Measurements from ENCODE around the gene CDT1. TPM values are rescaled to one million over a fixed set of nuclear protein-coding genes. Genes with fewer than 3 reads are reported as not detected.

The CDT1 gene
- total RNA-seq, 1 experiment from 2014 or later: 154 TPM

- TF ChIP-seq TEAD4 (CRISPR knock-in tag; IDR thresholded peaks at IDR 0.05): no peak
- no peak for TF ChIP-seq RORB (CRISPR knock-in tag; IDR thresholded peaks at IDR 0.05)
- TF ChIP-seq HMGA2 (CRISPR knock-in tag; IDR thresholded peaks at IDR 0.05): no peak
Measured at GRCh38 chr16:88793251-88793954, 10.2 kb upstream of the CDT1 start (continued).

GRCh38 chr16:88796278-88796677, 7.3 kb upstream of the CDT1 start:
- Mint-ChIP-seq H3K27ac (no peak overlapping the region), H3K36me3 (no peaks in the 10 kb centered on the region), H3K27me3 (ENCODE audit: low read depth) (no peaks in the 10 kb centered on the region), H3K4me3 (no peak overlapping the region), H3K9me3 (no peaks in the 10 kb centered on the region), H3K4me1 (peaks cover 13% of the 10 kb centered on the region; the same call in 1 of the 2 replicates)
- ChIA-PET POLR2A (no interaction called here), CTCF (interaction anchor here (0.9 to 2.6 kb wide), 2 partner anchors 32 to 59 kb away, joined by 4 to 13 read pairs; no protein-coding TSS in a partner anchor)
- DNase-seq (ENCODE audit: low spot score) (no peak), ATAC-seq (no peak)
- no peak for TF ChIP-seq TEAD1 (CRISPR knock-in tag; IDR thresholded peaks at IDR 0.05)
- no peak for TF ChIP-seq OVOL2 (CRISPR knock-in tag; IDR thresholded peaks at IDR 0.05; ENCODE audit: borderline replicate concordance)
- TF ChIP-seq ZNF121 (CRISPR knock-in tag; IDR thresholded peaks at IDR 0.05): no peak
- TF ChIP-seq CTCF (IDR thresholded peaks at IDR 0.05): no peak
- TF ChIP-seq SOX15 (CRISPR knock-in tag; IDR thresholded peaks at IDR 0.05): no peak
- no peak for TF ChIP-seq KAT7 (CRISPR knock-in tag; IDR thresholded peaks at IDR 0.05; ENCODE audit: borderline replicate concordance)
- TF ChIP-seq ATF2 (CRISPR knock-in tag; IDR thresholded peaks at IDR 0.05; ENCODE audit: borderline replicate concordance, low read depth): no peak
- no peak for TF ChIP-seq ZNF138 (CRISPR knock-in tag; conservative IDR thresholded peaks at IDR 0.05)
- TF ChIP-seq NFATC4 (CRISPR knock-in tag; IDR thresholded peaks at IDR 0.05): no peak
- TF ChIP-seq, protein P1, sequence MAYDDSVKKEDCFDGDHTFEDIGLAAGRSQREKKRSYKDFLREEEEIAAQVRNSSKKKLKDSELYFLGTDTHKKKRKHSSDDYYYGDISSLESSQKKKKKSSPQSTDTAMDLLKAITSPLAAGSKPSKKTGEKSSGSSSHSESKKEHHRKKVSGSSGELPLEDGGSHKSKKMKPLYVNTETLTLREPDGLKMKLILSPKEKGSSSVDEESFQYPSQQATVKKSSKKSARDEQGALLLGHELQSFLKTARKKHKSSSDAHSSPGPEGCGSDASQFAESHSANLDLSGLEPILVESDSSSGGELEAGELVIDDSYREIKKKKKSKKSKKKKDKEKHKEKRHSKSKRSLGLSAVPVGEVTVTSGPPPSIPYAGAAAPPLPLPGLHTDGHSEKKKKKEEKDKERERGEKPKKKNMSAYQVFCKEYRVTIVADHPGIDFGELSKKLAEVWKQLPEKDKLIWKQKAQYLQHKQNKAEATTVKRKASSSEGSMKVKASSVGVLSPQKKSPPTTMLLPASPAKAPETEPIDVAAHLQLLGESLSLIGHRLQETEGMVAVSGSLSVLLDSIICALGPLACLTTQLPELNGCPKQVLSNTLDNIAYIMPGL (CRISPR knock-in tag; IDR thresholded peaks at IDR 0.05): no peak
- TF ChIP-seq, protein P2, sequence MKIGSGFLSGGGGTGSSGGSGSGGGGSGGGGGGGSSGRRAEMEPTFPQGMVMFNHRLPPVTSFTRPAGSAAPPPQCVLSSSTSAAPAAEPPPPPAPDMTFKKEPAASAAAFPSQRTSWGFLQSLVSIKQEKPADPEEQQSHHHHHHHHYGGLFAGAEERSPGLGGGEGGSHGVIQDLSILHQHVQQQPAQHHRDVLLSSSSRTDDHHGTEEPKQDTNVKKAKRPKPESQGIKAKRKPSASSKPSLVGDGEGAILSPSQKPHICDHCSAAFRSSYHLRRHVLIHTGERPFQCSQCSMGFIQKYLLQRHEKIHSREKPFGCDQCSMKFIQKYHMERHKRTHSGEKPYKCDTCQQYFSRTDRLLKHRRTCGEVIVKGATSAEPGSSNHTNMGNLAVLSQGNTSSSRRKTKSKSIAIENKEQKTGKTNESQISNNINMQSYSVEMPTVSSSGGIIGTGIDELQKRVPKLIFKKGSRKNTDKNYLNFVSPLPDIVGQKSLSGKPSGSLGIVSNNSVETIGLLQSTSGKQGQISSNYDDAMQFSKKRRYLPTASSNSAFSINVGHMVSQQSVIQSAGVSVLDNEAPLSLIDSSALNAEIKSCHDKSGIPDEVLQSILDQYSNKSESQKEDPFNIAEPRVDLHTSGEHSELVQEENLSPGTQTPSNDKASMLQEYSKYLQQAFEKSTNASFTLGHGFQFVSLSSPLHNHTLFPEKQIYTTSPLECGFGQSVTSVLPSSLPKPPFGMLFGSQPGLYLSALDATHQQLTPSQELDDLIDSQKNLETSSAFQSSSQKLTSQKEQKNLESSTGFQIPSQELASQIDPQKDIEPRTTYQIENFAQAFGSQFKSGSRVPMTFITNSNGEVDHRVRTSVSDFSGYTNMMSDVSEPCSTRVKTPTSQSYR (CRISPR knock-in tag; IDR thresholded peaks at IDR 0.05): no peak
- TF ChIP-seq PRRX2 (CRISPR knock-in tag; IDR thresholded peaks at IDR 0.05): no peak
- TF ChIP-seq CBFB (CRISPR knock-in tag; IDR thresholded peaks at IDR 0.05; ENCODE audit: low read depth): no peak
- no peak for TF ChIP-seq GRHL2 (CRISPR knock-in tag; IDR thresholded peaks at IDR 0.05; ENCODE audit: insufficient replicate concordance, severe bottlenecking)
- TF ChIP-seq, protein P3, sequence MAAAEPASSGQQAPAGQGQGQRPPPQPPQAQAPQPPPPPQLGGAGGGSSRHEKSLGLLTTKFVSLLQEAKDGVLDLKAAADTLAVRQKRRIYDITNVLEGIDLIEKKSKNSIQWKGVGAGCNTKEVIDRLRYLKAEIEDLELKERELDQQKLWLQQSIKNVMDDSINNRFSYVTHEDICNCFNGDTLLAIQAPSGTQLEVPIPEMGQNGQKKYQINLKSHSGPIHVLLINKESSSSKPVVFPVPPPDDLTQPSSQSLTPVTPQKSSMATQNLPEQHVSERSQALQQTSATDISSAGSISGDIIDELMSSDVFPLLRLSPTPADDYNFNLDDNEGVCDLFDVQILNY (CRISPR knock-in tag; IDR thresholded peaks at IDR 0.05): no peak
- no peak for TF ChIP-seq FOXJ3 (CRISPR knock-in tag; IDR thresholded peaks at IDR 0.05; ENCODE audit: borderline replicate concordance)
- no peak for TF ChIP-seq ETV6 (CRISPR knock-in tag; IDR thresholded peaks at IDR 0.05)
- TF ChIP-seq, protein P4, sequence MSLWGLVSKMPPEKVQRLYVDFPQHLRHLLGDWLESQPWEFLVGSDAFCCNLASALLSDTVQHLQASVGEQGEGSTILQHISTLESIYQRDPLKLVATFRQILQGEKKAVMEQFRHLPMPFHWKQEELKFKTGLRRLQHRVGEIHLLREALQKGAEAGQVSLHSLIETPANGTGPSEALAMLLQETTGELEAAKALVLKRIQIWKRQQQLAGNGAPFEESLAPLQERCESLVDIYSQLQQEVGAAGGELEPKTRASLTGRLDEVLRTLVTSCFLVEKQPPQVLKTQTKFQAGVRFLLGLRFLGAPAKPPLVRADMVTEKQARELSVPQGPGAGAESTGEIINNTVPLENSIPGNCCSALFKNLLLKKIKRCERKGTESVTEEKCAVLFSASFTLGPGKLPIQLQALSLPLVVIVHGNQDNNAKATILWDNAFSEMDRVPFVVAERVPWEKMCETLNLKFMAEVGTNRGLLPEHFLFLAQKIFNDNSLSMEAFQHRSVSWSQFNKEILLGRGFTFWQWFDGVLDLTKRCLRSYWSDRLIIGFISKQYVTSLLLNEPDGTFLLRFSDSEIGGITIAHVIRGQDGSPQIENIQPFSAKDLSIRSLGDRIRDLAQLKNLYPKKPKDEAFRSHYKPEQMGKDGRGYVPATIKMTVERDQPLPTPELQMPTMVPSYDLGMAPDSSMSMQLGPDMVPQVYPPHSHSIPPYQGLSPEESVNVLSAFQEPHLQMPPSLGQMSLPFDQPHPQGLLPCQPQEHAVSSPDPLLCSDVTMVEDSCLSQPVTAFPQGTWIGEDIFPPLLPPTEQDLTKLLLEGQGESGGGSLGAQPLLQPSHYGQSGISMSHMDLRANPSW (CRISPR knock-in tag; conservative IDR thresholded peaks at IDR 0.05; ENCODE audit: low read depth): no peak
- no peak for TF ChIP-seq NFYB (CRISPR knock-in tag; conservative IDR thresholded peaks at IDR 0.05; ENCODE audit: low read depth)

Data from WTC11 (cell line).